Right kidney (tissue), 1 donor: ENCODE results near the gene MACROD2.

Experiments
- DNase-seq: peaks from one replicate; pipeline ENCODE4 v3.0.0-alpha.2; 2016

MACROD2 gene

DNA sequence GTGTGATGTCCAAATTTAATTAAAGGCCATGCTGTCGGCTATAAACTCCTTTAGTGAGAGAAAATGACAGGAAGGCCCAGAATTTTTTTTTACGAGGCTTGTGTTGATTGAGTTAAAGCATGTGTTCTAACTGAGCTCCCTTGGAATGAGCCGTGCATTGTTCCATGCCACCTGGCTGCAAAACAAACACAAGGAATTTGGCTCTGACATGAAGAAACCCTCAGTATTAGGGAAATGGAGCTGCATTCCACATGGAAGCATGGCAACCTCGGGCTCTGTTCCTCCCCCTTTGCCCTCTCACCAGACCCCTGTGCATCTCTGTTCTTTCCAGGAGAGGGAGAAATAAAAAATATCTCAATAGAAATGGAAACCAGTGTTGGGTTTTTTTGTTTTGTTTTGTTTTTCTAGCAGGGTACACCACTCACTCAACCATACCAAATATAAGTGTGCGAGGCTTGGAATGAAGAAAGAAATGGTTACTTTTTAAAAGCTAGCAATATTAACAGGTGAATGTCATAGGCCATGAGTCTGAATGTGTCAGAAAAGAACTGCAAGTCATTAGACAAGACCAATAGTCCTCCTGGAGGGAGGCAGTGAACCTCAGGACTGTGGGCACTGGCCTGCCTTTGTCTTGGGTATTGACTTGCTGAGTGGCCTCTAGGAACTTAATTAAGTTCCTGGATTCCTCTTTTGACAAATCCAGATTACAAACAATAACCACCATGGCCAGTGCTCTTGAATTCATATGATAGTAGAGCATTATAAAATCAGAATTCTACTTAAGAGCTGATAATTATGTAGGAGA lies 1642.8 kb downstream of the MACROD2 start:
- peak; percentile 32 for DNase-seq

DNA sequence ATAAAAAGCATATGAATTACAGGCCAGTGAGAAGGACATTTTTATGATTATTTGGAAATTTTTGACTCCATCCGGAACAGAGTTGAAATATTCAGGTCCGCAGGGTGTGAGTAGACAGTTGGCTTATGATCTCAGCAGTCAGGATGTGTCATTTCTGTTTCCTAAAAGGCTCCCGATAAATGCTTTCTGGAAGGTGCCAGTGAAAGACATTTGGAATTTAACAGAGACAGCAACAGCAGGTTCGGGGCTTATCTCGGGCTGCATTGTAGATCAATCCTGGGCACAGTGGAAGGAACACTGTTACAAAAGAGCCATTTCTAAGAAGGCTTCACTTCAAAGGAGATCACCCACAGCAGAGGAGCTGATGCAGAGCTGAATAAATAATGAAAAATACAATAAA lies 1643.5 kb downstream of the MACROD2 start:
- DNase-seq, result no peak

DNA sequence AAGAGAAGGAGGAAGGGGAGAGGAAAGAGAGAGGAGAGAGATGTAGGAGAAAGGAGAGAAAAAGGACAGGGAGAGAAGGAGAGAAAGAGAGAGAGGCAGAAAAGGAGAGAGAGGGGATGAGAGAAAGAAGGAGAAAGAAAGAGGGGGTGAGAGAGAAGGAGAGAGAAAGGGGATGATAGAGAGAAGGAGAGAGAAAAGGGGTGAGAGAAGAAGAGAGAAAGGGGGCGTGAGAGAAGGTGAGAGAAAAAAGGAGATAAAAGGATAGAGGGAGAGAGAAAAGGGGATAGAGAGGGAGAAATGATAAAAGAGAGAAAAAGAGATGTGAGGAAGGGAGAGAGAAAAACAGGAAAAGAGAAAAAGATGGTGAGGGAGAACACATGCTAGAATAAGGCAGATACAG lies 1644.5 kb downstream of the MACROD2 start:
- no peak for DNase-seq

DNA sequence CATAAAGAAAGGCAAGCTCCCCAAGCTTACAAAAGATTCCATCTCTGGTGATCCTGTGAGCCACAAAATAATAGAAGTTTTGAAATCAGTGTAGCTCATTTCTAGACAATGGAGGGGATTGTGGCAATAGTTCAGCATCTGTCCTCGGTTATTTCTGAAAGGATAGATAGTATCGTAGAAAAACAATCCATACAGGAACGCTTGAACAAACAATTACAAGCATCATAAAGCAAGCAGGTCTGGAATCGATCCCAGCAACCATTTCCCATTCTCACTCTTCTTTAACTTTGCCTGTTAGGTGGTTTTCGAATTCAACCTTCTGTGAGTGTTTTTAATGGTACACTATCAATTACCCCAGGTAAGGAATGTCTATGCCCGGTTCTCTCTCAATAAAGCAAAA lies 1646.8 kb downstream of the MACROD2 start:
- DNase-seq, result no peak

DNA sequence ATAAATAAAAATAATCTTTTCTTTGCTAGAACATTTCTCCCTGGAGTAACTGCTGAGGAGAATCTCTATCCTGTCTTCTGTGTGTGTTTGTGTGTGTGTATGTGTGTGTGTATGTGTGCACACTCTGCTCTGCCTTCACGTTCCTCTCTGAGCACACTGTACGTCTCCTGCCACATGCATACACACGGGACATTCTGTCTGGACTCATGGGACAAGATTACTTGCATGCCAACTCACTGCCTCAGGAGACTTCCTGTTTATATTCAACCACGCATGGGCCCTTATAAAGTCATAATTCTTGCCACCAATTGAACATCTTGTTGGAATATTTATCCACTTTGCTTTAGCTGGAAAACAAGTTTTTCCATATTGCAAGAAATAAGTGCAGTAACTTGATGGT lies 1647.4 kb downstream of the MACROD2 start:
- DNase-seq, result no peak

DNA sequence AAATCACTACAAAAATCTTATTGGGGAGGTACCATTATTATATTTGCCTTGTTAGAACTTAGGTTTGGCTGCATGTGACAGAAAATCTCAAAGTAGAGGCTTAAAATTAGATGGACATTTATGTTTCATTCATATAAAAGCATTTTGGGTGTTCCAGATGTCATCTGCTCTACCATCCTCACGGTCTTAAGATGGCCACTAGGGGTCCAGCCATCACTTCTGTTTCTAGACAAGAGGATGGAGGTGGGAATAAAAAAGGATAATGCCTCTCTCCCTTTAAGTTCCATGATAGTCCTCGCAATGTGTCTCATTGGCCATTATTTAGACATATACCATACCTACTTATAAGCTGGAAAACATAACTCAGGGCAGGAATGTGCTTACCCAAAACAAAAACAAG lies 1648.4 kb downstream of the MACROD2 start:
- no peak for DNase-seq

DNA sequence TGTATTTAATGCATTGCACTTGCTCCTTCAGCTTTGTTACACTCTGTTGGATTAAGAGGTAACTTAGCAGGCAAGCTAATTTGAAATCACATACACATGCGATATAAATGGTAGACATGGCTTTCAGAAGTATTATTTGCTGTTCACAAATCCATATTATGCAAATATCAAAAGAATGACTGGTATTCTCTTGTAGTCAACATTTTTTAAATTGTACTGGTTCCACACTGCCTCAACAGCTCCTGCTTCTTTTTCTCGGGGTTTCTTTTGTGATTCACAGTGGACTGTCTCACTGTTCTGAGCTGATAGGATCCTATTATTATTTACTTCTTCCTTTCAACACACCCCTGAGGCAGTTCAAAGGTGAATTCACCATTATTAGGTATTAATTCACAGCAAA lies 1650.5 kb downstream of the MACROD2 start:
- no peak for DNase-seq

DNA sequence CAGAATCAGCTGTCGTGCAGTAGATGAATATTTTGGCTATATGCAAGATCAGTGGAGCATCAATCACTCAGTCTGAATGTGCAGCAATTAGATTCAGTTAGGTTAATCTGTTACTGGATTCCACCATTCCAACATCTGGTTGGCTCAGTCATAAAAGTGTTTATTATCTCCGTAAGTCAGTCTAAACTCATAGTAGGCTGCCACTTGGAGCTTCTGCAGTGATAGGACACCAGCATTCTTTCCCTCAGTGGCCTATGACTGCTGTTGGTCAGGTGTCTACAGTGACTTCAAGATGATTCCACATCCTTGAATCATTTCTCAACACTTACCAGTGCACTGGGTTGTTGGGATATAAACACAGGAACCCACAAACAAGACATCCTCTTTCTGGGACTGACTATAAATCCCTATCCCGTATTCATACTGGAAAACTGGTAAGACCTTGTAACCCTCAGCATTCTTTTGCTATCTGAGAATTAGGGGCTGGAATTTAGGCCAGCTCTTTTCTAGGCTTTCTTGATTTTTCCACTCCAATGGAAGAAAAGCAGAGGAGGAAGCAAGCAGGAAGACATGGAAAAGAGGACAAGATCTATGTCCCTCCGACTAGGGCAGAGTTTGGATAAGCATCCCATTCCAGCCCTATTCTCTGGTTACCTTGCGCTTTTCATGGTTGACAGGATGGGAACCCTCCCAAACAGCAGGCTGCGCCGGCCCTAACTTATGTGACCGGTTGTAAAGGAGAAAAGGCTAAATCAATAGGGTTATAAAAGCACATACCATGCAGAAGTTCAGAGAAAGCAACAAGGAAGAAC lies 1658.3 kb downstream of the MACROD2 start:
- no peak for DNase-seq

DNA sequence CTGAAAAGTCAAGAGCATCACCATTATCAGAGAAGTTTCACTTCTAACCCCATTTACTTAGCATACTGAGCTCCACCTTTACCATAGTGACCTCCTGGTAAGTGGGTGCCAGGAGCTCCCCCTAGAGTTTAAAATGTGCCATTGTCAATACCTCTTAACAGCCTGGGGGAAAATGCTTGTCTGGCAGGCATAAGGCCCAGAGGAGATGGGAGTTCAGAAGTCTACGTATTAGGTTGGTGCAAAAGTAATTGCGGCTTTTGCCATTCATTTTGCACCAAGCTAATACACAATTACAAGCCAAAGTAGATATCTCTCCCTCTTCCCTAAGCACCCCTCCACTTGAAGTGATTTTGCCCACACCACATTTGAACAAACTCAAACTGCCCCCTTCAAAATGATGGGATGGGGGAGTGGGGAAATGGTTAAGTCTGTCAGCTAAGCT lies 1658.9 kb downstream of the MACROD2 start:
- peak; percentile 31 for DNase-seq

DNA sequence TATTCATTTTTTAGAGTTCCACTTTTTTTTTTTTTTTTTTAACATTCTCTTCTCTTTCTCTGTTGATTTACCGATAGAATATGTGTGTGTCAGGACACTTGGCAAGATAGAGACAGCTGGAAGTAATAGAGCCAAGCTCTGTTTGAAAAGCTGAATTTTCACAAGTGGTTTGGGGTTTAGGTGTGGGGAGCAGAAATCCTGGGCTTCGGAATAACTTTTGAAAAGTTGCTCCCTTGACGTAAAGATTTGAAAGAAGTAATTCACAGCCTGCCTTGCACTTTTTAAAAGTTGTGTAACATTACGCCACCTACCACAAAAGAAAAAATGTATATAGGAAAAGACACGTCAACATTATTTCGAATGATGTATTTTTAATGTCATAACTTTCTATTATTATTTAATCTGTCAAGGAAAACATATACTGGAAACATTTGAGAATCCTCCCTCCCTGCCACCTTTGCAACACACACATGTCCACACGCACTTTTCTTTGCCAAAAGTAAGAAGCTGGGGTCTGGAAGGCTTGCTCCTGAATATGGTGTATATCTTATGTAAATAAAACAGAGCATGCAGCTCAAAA lies 1660.1 kb downstream of the MACROD2 start:
- no peak for DNase-seq

DNA sequence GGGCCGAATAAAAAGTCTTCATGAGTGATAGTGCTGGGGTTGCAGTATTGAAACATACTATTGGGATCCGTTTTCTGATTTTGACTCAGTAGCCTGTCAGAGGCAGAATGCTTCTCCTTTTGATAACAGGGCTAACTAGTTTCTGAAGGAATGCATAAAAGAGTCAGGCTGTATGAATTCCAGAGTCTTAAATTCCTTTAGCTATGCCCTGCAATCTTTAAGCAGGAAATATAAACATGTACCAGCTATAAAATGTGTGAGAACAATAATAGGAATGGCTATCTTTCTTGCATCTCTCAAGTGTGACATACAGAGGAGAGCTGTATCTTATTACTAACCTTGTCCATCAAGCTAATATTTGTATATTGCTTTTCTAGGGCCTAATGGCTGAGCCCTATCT lies 1660.8 kb downstream of the MACROD2 start:
- no peak for DNase-seq

DNA sequence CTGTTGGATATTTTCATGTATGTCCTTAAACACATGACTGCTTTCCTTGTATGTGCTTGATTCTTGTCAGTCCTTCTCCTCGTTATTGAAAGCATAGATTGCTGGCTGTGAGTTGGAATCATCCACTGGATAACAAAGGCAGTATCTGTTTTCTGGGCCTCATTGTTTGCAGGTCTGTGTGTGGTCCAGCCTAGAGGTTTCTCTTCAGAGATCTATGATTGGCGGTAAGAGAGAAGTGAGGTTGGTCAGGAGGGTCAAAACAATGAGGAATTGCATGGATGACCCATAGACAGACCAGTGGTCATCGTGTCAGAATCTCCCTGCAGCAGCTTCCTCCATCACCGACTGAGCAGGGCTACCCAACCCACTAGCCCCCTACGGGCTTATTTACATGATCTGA lies 1663.0 kb downstream of the MACROD2 start:
- no peak for DNase-seq

DNA sequence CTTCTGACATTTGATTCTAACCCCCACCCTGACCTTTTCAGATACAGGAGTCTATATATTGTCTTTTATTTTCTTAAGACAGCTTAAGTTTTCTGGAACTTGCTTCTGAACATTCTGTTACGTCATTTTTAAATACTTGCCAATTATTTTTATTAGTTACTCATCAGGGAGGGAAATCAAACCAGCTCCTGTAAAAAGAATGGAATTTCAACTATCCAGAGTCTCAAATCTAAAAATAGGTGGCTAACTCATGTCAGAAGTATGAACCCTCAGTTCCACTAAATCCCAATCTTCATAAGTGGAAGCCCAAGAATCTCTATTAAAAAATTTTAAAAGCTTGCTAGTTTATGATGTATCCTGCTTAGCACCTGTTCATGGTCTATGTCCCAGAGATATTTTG lies 1677.9 kb downstream of the MACROD2 start:
- no peak for DNase-seq

DNA sequence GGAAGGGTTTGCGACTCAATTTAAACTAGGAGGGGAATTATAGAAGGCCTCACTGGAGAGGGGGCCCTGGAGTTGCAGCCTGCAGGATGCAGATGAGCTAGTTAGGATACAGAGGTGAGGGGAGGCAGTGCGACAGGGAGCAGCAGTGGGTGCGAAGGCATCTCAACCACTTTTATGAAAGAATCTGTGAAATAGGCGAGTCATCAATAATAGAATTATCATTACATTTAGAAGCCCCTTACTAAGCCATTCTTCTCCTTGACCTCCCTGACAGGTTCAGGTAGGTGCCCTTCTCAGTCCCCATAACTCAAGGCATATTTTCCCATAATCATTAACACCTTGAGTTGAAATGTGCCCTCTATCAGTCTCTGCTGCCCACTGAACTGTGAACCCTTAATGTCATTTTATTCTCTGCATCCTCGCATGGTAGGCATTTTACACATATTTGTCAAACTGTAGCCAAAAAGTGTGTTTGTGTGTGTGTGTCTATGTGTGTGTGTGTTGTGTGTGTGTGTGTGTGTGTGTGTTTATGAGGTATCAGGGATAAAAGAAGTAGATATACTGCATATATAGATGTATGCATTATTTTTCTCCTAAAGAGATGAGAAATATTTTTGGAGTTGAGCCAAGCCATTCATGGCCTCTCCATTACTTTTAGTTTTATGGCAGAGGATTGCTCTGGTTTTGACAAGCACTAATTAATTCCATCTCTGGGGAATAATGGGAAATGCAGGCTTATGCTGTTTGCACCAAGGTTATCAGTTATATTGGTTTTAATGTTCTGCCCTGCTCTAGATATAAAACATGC lies 1679.1 kb downstream of the MACROD2 start:
- no peak for DNase-seq

DNA sequence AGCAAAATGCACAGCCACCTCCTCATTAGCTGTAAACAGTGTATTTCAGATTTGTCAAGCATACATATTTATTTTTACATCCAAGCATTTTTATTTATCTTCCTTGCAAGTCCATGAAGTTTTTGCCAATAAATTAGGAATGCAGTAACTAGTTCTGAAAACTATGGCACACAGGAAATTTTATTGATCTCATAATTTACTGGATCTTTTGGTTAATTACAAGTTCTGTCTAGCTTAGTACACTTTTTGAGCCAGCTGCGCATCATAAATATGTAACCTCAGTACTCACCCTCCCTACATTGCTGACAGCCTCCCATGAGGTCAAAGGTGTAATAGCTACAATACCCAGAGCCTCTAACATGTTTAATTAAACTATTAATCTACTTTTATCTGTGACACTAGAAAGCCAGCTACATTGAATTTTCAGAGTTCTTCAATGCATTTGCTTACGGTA lies 1679.8 kb downstream of the MACROD2 start:
- peak; percentile 42 for DNase-seq

DNA sequence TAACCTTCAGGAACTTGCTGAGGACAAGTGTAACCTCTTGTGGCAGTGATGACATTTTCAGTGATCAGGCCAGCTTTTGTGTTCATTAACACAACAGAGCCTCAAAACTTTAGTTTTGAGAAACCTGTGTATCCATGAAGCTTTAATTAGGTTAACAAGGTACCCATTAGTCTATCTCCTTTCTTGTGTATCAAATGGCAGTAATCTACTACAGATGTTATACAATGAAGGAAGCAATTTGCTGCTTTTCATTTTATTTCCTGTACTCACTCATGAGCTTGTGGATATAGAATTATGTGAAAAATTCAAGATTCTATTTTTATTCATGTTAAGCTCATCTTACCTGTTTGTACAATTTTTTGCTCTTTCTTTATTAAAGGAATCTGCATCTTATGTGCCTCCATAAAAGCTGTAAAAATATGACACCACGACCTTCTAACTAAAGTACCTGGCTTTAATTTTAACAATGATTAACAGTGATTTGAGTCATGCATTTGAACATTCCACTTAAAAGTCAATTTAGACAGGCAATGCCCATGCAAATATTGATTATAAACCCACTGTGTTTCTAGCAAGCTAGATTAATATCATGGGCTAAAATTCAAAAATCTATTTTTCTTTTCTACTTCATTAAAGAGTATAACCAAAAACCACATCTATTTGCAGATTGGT lies 1680.6 kb downstream of the MACROD2 start:
- no peak for DNase-seq

DNA sequence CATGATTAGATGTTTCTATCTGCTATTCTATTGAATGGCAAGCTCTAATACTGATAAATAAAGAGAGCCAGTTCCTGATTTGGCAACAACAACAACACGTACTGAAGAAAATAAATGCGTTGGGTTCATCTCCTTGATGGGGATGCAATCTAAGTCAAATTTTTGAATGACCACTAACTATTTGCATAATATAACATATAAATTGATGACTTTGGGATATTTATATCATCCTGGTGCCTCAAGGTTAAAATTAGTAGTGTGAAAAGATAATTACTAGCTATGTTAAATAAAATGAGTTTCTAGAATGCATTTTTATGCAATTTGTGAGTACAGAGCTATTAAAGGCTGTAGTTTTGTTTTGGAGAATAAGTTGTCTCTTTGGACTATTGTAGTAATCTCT lies 1681.5 kb downstream of the MACROD2 start:
- no peak for DNase-seq

DNA sequence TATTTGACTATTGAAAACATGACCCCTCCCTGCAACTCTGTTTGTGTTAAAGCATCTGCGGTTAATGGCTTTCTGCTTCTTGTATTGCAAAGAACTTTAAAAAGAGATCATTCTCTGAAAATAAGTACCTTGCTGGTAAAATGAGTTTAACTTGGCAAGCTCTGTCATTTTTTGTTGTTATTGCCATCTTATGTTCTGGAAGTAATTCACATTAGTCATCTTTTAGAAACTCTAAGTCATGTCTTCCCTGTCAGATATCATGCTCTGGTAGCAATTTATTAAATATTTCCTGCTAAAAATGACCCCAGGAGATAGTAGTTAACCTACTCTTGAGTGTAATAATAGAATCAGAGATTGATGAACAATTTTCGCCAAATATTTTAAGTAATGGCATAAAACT lies 1687.4 kb downstream of the MACROD2 start:
- DNase-seq, result no peak

DNA sequence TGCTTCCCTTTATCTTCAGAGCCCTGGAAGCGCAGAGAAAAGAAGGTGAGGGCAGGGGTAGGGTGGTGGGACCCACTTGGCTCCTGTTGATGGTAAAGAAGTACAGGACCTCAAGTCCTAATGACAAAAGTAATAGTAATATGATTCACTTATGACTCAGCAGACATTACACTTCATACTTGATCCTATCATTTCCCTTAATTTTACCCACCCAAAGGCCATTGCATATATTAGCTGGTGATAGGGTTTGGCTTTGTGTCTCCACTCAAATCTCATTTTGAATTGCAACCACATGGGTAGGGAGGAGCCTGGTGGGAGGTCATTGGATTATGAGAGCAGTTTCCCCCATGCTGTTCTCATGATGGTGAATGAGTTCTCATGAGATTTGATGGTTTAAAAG lies 1697.3 kb downstream of the MACROD2 start:
- no peak for DNase-seq

DNA sequence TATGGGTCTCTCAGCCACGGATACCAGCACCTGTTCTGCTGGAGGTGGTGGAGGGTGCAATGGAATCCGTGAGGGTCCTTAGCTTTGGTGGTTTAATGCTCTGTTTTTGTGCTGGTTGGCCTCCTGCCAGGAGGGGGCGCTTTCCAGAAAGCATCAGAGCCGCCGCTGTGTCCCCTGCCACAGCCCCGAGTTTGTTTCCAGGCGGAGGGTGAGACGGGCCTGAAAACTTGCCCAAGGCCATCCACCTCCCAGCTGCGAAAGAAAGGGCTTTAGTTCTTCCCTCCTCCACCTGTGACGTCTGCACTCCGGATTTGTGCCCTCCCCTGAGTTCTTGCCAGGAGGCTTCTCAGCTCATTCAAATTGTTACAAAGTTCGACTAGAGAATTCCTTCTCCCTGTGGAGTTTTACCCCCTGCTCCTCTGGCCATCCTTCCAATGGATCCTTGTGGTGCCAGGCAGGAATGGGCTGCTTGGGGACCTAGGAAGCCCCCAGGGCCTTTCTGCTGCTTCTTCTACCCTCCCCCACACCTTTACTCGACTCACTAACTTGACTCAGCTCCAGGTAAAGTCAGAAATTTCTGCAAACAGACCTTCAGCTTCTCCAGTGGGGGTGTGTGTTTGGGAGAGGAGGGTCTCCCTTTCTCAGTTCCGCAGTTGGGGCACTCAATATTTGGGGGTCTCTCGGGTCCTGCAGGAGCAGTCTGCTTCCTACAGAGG lies 1704.3 kb downstream of the MACROD2 start:
- no peak for DNase-seq

DNA sequence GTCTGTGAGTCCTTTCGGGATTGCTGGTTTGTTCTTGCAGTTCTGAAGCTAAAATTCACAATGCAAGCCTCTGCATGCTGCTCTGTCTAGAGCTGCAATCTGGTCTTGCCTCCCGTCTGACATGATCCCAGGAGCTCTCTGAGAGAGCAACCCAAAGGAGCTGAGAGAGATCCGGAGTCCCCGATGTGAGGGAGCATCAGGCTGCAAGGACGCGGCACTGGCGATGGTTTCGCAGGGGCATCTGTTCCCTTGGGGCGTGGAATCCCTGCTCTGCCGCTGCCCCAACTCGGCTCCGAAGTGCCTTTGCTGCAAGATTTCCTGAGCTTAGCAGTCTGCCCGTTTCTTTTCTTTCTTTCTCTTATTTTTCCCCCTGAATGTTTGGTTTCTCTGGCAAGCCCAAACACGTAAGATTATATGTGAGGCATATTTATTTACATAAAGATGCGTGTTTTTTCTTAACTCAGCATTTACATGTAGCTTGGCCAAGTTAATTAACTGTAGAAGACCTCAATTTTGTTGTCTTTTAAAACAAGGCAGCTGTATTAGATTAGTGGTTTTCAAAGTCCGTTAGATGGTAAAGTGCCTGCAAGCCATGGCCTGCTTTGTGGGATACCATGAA lies 1704.9 kb downstream of the MACROD2 start:
- no peak for DNase-seq
